Endodermal cell (in vitro differentiated cells): Measurements from ENCODE around the gene TMEM176A. TPM values are rescaled to one million over a fixed set of nuclear protein-coding genes. Genes with fewer than 3 reads are reported as not detected.

Source experiments
- DNase-seq: peaks from one replicate; pipeline ENCODE4 v3.0.0-alpha.2; 2017
- H3K27ac ChIP-seq: 2 replicates; pipeline ENCODE4 v1.5.1; 2013; ENCODE audit warnings: mild to moderate bottlenecking, low read depth, low read length, moderate library complexity
- H3K27me3 ChIP-seq: 2 replicates; pipeline ENCODE4 v1.6.1; 2013; ENCODE audit warnings: mild to moderate bottlenecking, low read length, moderate library complexity; ENCODE audit not compliant: insufficient read depth, control insufficient read depth, poor library complexity, severe bottlenecking
- H3K36me3 ChIP-seq: 2 replicates; pipeline ENCODE4 v1.7.0; 2013; ENCODE audit warnings: mild to moderate bottlenecking, low read length, moderate library complexity; ENCODE audit not compliant: control insufficient read depth, insufficient read depth
- H3K4me1 ChIP-seq: one replicate; pipeline ENCODE4 v1.7.0; 2013; ENCODE audit warnings: low read length; ENCODE audit not compliant: control insufficient read depth, insufficient read depth
- H3K4me3 ChIP-seq: 2 replicates; pipeline ENCODE4 v1.5.1; 2013; ENCODE audit warnings: mild to moderate bottlenecking, low read length, moderate library complexity
- H3K9ac ChIP-seq: 2 replicates; pipeline ENCODE4 v1.6.1; 2013; ENCODE audit warnings: mild to moderate bottlenecking, low read length, moderate library complexity; ENCODE audit not compliant: poor library complexity, severe bottlenecking; ENCODE audit errors: extremely low read depth
- H3K9me3 ChIP-seq: 2 replicates; pipeline ENCODE4 v1.6.1; 2013; ENCODE audit warnings: mild to moderate bottlenecking, low read length, moderate library complexity; ENCODE audit not compliant: control insufficient read depth
- H3K27ac Mint-ChIP-seq: 2 replicates; pipeline ENCODE4 v1.8.0; 2020; ENCODE audit warnings: mixed read lengths
- H3K27me3 Mint-ChIP-seq: 2 replicates; pipeline ENCODE4 v1.8.0; 2021; ENCODE audit warnings: mild to moderate bottlenecking, mixed read lengths; ENCODE audit not compliant: insufficient read depth
- H3K36me3 Mint-ChIP-seq: 2 replicates; pipeline ENCODE4 v1.8.0; 2020; ENCODE audit warnings: low read depth, mixed read lengths
- H3K4me1 Mint-ChIP-seq: 2 replicates; pipeline ENCODE4 v1.8.0; 2020; ENCODE audit warnings: mixed read lengths
- H3K4me3 Mint-ChIP-seq: 2 replicates; pipeline ENCODE4 v1.8.0; 2020; ENCODE audit warnings: mild to moderate bottlenecking, moderate library complexity, mixed read lengths
- H3K9me3 Mint-ChIP-seq: 2 replicates; pipeline ENCODE4 v1.8.0; 2020; ENCODE audit warnings: mild to moderate bottlenecking, mixed read lengths
- WGBS, 2 experiments: methylation state at CpG; one replicate each; pipeline versions ENCODE4 v1.1.5 to v1.1.7; 2013; ENCODE audit warnings: missing lambda C conversion rate in 2 of 2, mixed read lengths in 1 of 2; ENCODE audit not compliant: insufficient coverage in 1 of 2, insufficient read length in 1 of 2; 5-methylcytosine and 5-hydroxymethylcytosine counted together
- total RNA-seq, 2 donors: library from RNA; stranded (reverse); fragmentation: NEBNext Ultra II Directional in 1 of 2; extraction: Animal tissue kit (Norgen Biotek cat#: 25700) in 1 of 2; gene quantifications; 2 replicates in 1 of 2; 3 replicates in 1 of 2; pipeline ENCODE4 v1.2.1, GENCODE V29; 2021
- TF ChIP-seq, protein P1 (sequence below): fragments of 200-600 bp; sonication (generic); conservative IDR thresholded peaks from 2 replicates; pipeline ENCODE4 v1.5.0; 2021; ENCODE audit warnings: antibody characterized with exemption, mild to moderate bottlenecking

The TMEM176A gene
- total RNA-seq, 2 donors from 2014 or later: not detected

GRCh38 chr7:150852371-150852905 is 51.9 kb downstream of the TMEM176A start, which contains the start of gene AOC1:
AOC1 (plus strand) TSS chr7:150852517; CDS start chr7:150856471, 3,954 bp downstream.
- H3K36me3 ChIP-seq: no peaks in the 10 kb centered on the region
- no peak within 1 kb of the TSS for H3K27ac ChIP-seq
- peaks cover 6% of the 10 kb centered on the region for H3K27me3 ChIP-seq
- TF ChIP-seq, protein P1, sequence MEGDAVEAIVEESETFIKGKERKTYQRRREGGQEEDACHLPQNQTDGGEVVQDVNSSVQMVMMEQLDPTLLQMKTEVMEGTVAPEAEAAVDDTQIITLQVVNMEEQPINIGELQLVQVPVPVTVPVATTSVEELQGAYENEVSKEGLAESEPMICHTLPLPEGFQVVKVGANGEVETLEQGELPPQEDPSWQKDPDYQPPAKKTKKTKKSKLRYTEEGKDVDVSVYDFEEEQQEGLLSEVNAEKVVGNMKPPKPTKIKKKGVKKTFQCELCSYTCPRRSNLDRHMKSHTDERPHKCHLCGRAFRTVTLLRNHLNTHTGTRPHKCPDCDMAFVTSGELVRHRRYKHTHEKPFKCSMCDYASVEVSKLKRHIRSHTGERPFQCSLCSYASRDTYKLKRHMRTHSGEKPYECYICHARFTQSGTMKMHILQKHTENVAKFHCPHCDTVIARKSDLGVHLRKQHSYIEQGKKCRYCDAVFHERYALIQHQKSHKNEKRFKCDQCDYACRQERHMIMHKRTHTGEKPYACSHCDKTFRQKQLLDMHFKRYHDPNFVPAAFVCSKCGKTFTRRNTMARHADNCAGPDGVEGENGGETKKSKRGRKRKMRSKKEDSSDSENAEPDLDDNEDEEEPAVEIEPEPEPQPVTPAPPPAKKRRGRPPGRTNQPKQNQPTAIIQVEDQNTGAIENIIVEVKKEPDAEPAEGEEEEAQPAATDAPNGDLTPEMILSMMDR: no peak
- no peaks in the 10 kb centered on the region for H3K9me3 ChIP-seq
- H3K9ac ChIP-seq: no peak within 1 kb of the TSS
- Mint-ChIP-seq H3K36me3 (no peaks in the 10 kb centered on the region), H3K27ac (no peak within 1 kb of the TSS), H3K4me1 (peaks cover 2% of the 10 kb centered on the region), H3K4me3 (no peak within 1 kb of the TSS), H3K27me3 (peaks cover 12% of the 10 kb centered on the region), H3K9me3 (no peaks in the 10 kb centered on the region)
- 78 to 80% methylated on average over 4 to 8 of the region's 8 CpGs for WGBS, 2 experiments
- DNase-seq: peak; percentile 66
- H3K4me1 ChIP-seq: no peaks in the 10 kb centered on the region
- H3K4me3 ChIP-seq: no peak within 1 kb of the TSS

GRCh38 chr7:150854066-150855000 is 53.8 kb downstream of the TMEM176A start:
- H3K9ac ChIP-seq: no peak overlapping the region
- Mint-ChIP-seq H3K27ac (peak overlapping the region; percentile 52), H3K4me1 (peaks cover 2% of the 10 kb centered on the region), H3K36me3 (no peaks in the 10 kb centered on the region), H3K27me3 (peaks cover 8% of the 10 kb centered on the region), H3K4me3 (no peak overlapping the region), H3K9me3 (no peaks in the 10 kb centered on the region)
- TF ChIP-seq, protein P1: no peak
- H3K27ac ChIP-seq: no peak overlapping the region
- 87 to 89% methylated on average over 14 to 19 of the region's 19 CpGs for WGBS, 2 experiments
- H3K4me1 ChIP-seq: no peaks in the 10 kb centered on the region
- DNase-seq: no peak
- H3K9me3 ChIP-seq: no peaks in the 10 kb centered on the region
- H3K27me3 ChIP-seq: peaks cover 6% of the 10 kb centered on the region
- H3K4me3 ChIP-seq: no peak overlapping the region
- H3K36me3 ChIP-seq: no peaks in the 10 kb centered on the region

Other genes with a start within 250 kb of the TMEM176A start
- under 1 TPM in 1 of 2 donors, not detected in 1; 0.33 TPM for gene GIMAP4, start 233.4 kb upstream of the TMEM176A start, total RNA-seq
- gene GIMAP6, start 168.4 kb upstream of the TMEM176A start, total RNA-seq: not detected
- gene GIMAP2, start 115.1 kb upstream of the TMEM176A start, total RNA-seq: not detected
- gene GIMAP1, start 84.2 kb upstream of the TMEM176A start, total RNA-seq: not detected
- not detected for gene GIMAP5, start 63.4 kb upstream of the TMEM176A start, total RNA-seq
- under 1 TPM; 0.31 to 0.35 TPM for gene TMEM176B, start 405 bp upstream of the TMEM176A start, total RNA-seq
- not detected for gene AOC1, start 51.7 kb downstream of the TMEM176A start, total RNA-seq
- 1 to 10 TPM; 1.1 to 1.9 TPM for gene KCNH2, start 177.6 kb downstream of the TMEM176A start, total RNA-seq
- 1 to 10 TPM; 2.3 to 9.1 TPM for gene NOS3, start 190.2 kb downstream of the TMEM176A start, total RNA-seq
- 1 to 10 TPM; 2.0 to 3.0 TPM for gene ATG9B, start 223.7 kb downstream of the TMEM176A start, total RNA-seq
- 10 to 100 TPM; 35.9 to 37.2 TPM for gene ABCB8, start 227.7 kb downstream of the TMEM176A start, total RNA-seq
- 1 to 10 TPM; 2.5 to 3.0 TPM for gene ASIC3, start 247.8 kb downstream of the TMEM176A start, total RNA-seq